Measurements from ENCODE around the gene SLC6A6. TPM values are rescaled to one million over a fixed set of nuclear protein-coding genes. Genes with fewer than 3 reads are reported as not detected.
A peak's percentile ranks its signal among the peaks of the same experiment; 100 is the strongest.

SLC6A6 gene
- total RNA-seq, 1 donor from 2014 or later = 37.5 TPM

DNA sequence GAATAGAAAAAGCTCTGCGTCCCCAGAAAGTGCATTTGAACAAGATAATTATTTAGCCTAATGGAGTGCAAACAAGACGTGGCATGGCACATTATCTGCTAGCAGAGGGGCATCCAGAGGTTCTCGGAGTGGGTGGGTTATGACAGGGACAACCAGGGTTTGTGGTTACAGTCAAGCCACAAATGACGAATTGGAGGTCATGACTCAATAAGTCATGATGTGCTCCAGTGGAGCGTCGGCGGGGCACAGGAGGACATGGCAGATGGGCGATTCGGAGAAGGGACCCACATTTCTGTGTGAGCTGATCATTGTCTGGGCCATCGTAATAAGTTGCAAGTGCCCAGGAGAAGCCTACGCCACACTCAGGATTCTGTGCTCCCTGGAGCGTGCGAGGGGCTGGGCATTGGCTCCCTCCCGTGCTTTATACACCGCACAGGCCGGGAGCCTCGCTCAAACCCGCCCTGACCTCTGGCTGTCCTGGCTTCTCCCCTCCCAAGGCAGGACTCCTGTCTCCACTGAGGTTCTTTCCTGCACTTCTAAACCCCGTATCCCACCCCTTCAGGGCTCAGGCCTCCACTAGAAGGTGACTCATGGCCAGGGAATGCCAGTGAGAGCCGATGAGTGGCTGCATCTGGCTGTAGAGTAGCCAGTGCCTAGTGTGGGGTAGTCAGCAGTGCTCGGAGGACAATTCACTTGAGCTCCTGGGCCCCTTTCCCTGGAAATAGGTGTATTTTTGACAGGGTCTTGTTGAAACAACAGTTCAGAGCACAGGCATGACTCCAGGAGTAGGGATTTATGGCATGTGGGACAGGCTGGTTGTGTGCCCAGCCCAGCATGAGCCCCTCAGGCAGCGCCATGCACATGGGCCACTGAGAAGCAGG is 70.3 kb downstream of the SLC6A6 start:
- ATAC-seq = peak; percentile 69
- intact Hi-C loops (cut with DNase I) = no loop called here
- DNase-seq (ENCODE audit: low spot score) = peak; percentile 58

DNA sequence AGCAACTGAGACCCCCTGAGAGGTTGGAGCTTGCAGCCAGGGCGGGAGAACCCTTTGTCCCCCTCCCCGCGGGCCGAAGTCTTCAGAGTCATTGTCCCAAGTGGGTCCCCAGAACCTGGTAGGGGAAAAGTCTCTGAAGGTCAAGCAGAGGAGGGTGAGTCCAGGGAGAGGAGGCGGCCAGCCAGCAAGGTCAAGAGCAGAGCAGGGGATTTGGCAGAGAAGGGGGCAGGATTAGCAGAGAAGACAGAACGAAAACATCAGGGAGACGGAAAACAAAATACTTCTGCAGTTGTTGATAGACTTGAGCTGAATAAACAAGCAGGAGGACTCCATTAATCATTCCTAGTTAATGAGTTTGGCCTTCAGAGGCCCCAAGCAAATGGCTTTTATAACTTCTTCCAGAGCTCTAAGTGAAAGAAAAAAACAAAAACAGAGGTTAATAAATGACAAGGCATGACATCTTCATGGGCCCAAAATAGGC is 71.0 kb downstream of the SLC6A6 start:
- intact Hi-C loops (cut with DNase I) = no loop called here
- peak; percentile 15 for ATAC-seq
- DNase-seq (ENCODE audit: low spot score) = no peak

- DNase-seq (ENCODE audit: low spot score) (no peak), ATAC-seq (no peak)
- intact Hi-C loops (cut with DNase I) = no loop called here
These were observed 72.1 kb downstream of the SLC6A6 start for GRCh38 chr3:14474363-14475081.

GRCh38 chr3:14475621-14476020 is 73.2 kb downstream of the SLC6A6 start:
- ATAC-seq = no peak
- intact Hi-C loops (cut with DNase I) = no loop called here
- DNase-seq (ENCODE audit: low spot score) = no peak

DNA sequence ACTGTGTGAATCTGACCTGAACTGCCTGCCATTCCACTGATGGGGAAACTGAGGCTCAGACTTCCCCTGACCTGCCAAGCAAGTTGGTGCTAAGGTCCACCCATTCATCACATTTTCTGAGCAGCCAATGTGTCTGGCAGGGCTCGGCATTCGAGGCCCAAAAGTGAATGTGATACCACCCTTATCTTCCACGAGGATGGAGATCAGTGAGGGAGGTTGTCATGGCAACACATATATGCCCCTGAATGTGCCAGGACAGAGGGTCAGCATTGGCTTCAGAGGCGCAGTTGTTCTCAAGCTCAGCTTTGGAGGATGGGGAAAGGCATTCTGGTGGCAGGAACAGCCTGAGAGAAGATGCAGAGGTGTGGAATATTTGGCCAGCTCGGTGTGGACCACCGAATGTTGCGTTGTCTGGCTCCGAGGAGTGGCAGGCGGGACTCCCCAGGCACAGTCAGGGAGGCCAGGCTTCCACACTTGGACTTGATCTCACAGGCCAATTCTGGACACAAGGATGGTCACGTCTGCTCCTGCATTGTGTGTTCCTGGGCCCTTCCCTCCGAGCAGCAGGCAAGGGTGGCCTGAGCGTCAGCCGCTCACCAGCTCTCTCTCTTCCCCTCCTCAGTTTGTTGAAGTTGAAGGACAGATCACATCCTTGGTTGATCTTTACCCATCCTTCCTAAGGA is 74.3 kb downstream of the SLC6A6 start:
- intact Hi-C loops (cut with DNase I) = no loop called here
- no peak for ATAC-seq
- DNase-seq (ENCODE audit: low spot score) = no peak

- ATAC-seq (no peak), DNase-seq (ENCODE audit: low spot score) (no peak)
- intact Hi-C loops (cut with DNase I) = no loop called here
These were observed 75.0 kb downstream of the SLC6A6 start for GRCh38 chr3:14477311-14477935.

DNA sequence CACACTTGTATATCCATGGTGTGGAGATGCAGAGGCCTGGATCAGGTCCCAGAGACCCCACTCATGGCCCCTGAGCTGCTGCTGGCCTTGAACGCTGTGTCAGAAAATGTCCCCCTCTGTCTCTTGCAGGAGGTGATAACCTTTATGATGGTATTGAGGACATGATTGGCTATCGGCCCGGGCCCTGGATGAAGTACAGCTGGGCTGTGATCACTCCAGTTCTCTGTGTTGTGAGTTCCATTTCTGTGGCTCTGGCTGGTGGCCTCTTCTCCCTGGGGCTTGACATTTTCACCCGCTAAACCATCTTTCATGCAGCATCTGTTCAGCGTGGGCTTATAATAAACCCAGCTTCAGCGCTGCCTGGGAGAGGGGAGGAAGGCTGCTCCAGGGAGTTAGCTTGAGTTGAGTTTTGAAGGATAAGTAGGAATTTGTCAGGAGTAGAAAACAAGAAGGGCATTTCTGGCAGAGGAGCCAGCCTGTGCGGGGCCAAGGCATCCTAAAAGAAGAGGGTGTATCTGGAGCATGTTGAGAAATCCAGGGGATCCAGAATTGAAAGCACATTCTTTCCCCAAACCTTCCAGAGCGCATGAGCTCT is 76.6 kb downstream of the SLC6A6 start:
- intact Hi-C loops (cut with DNase I) = no loop called here
- no peak for DNase-seq (ENCODE audit: low spot score)
- no peak for ATAC-seq

DNA sequence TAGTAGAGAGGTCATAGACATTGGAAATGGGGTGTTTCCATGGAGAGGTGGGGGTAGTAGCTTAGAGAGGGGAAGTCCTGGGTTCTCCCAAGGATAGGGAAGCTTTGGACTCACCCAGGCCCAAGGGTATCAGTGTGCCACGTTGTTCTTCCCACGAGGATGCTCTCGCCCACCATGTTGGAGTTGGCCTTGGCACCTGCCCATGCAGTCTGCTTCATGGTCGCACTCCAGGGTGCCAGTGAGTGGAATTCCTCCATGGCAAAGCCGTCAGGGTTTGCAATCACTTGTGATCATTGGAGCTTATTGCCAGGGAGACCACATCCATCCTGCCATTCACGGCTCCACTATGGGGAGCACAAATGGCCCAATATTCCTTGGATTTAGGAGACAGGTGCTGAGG is 77.2 kb downstream of the SLC6A6 start:
- intact Hi-C loops (cut with DNase I) = no loop called here
- ATAC-seq = no peak
- no peak for DNase-seq (ENCODE audit: low spot score)

DNA sequence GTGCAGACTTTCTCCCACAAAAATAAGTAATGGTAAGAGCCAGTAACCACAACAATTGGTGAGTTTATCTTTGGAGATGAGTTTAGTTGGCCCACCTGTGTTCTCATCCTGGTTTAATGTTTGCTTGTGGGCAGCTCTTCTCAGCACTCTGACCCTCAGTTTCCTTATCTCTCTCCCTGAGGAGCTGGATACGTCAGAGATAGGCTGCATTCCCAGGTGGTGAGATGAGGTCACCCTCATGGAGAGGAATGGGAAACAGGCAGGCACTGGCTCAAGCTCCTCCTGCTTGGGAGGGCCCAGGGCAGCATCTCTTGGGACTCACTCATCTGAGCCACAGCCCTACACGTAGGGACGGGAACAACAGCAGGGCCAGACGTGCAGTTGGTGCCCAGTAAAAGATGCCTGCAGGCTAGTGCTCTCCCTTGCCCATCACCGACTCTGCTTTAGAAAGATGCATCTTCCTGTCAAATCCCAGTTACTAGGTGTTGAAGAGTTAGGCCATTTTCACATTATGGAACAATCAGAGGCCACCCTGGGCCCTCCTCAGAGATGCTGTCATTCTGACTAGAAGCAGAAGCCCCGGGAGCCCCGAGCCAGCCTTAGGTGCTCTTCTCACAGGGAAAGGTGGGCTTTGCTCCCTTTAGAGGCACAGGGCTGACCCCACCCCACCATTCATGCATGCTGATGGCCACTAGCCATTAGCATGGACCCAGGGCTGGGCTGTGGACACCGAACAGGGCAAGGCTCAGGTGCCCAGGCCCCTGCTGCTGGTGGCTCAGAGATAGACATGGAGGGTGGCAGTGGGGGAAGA is 78.0 kb downstream of the SLC6A6 start:
- ATAC-seq (peak; percentile 71), DNase-seq (ENCODE audit: low spot score) (no peak)
- intact Hi-C loops (cut with DNase I) = no loop called here

GRCh38 chr3:14481018-14481645 is 78.7 kb downstream of the SLC6A6 start:
- intact Hi-C loops (cut with DNase I) = no loop called here
- DNase-seq (ENCODE audit: low spot score) = no peak
- ATAC-seq = no peak

- intact Hi-C loops (cut with DNase I) = no loop called here
- peak; percentile 8 for ATAC-seq
- DNase-seq (ENCODE audit: low spot score) = no peak
These were observed 79.2 kb downstream of the SLC6A6 start for GRCh38 chr3:14481646-14482036.

DNA sequence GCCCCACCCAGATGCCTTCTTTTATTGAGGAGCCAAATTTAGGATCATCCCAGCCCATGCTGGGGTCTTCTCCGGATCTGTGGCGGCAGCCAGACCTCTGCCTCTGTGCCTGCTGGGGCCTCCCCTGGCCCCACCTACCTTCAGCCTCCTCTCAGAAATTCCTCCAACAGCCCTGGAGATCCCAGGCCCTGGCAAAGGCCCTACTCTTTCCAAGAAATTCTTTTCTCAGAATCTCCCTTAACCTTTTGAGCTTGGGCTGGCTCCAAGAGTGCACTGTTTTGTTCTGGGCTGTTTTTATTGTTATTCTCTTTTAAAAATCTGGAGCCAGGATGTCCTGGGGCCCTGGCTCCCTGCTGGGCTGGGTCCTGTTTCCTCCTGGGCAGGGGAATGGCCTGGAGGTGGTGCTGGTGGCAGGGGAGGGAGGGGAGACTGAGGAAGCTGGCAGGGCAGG is 79.9 kb downstream of the SLC6A6 start:
- DNase-seq (ENCODE audit: low spot score) (no peak), ATAC-seq (peak; percentile 87)
- intact Hi-C loops (cut with DNase I) = no loop called here

DNA sequence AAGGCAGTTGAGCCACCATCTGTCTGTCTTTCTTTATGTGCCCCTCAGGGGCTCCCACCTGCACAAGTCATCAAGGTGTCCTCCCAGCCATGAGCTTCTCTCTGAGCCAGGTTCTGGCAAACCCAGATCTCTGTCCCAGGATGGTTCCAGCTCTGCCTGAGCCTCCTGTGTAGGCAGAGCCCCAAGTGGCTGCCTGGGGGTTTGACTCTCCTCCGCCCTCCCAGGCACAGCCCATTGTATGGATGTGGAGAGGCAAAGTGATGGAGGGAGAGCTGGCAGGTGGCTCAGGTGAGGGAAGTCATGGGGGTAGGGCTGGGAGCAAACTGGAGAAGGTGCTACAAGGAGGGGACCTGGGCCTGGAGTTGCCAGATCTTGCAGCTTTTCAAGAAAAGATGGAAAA is 80.9 kb downstream of the SLC6A6 start:
- no peak for DNase-seq (ENCODE audit: low spot score)

DNA sequence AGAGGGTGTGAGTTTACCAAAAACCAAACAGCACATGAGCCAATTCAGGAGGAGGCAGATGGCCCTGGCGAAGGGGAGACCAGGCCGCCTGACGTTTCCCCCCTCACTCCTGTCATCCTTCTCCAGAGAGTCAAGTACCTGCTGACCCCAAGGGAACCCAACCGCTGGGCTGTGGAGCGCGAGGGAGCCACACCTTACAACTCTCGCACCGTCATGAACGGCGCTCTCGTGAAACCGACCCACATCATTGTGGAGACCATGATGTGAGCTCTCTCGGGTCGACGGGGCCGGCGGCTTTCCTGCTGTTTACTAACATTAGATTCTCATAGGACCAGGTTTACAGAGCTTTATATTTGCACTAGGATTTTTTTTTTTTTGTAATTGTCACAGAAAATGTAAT is 82.3 kb downstream of the SLC6A6 start:
- intact Hi-C loops (cut with DNase I) = no loop called here
- DNase-seq (ENCODE audit: low spot score) (no peak), ATAC-seq (no peak)

More for the DNA sequence above, 80.9 kb downstream of the SLC6A6 start:
- ATAC-seq = no peak
- intact Hi-C loops (cut with DNase I) = no loop called here

DNA sequence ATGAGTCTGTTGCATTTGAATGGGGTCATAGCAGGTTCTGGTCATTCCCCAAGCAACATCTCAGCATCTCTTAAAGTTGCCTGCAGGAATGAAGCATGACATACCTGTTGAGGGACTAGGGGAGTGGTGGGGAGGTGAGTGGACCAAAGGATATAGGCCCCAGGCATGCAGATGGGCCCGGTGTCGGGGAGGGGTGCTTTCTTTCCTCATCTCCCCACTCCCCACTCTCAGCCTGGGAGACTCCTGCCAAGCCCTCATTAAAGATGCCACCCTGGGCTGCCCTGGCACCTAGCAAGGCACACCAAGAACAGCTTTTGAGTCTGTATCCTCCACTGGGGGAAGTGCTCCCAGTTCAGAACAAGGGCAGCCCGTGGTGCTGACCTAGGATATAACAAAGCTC is 83.6 kb downstream of the SLC6A6 start:
- intact Hi-C loops (cut with DNase I) = no loop called here
- no peak for ATAC-seq
- DNase-seq (ENCODE audit: low spot score) = no peak

- no peak for ATAC-seq
- intact Hi-C loops (cut with DNase I) = no loop called here
- DNase-seq (ENCODE audit: low spot score) = no peak
These were observed 84.1 kb downstream of the SLC6A6 start for GRCh38 chr3:14486460-14486859.

- intact Hi-C loops (cut with DNase I) = no loop called here
- ATAC-seq (no peak), DNase-seq (ENCODE audit: low spot score) (no peak)
These were observed 84.7 kb downstream of the SLC6A6 start for GRCh38 chr3:14487086-14487485.

DNA sequence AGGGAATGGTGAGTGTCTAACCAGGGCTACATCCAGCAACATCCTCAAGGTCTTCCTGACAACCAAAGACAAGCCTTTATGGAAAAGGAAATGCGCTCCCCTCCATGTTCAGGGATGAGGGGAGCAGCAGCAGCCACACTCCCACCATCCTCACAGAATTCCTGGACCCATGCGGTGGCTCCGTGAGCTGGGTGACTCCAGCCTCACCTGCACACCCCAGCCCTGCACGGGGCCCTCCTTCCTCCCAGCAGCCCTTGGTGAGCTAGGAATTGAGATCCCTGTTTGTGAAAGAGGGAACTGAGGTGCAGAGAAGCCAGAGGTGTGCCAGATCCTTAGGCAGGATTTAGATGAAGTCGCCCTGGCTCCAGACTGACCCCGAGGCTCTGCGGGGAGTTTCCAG is 85.4 kb downstream of the SLC6A6 start:
- ATAC-seq = no peak
- intact Hi-C loops (cut with DNase I) = no loop called here

More for the DNA sequence above, 85.4 kb downstream of the SLC6A6 start:
- no peak for DNase-seq (ENCODE audit: low spot score)

Measured in sciatic nerve (tissue), 2 donors.